Esophagus squamous epithelium (tissue), 4 donors: Measurements from ENCODE around the gene RFXAP.

Experiments used
- POLR2A ChIP-seq, 4 donors: fragments of 450-650 bp; IDR thresholded peaks; one replicate each; pipeline ENCODE4 v1.6.1; 2017; ENCODE audit warnings: antibody characterized with exemption in 4 of 4, mild to moderate bottlenecking in 4 of 4, moderate library complexity in 3 of 4
- TF ChIP-seq, protein P1 (sequence below), 6 experiments: fragments of 450-650 bp in 4 of 6; fragments of 200-600 bp in 2 of 6; sonication (generic) in 2 of 6; IDR thresholded peaks; one replicate each; pipeline ENCODE4 v1.5.1; 2016 to 2019; ENCODE audit warnings: antibody characterized with exemption in 6 of 6, mild to moderate bottlenecking in 4 of 6, moderate library complexity in 4 of 6

- TF ChIP-seq, protein P1, sequence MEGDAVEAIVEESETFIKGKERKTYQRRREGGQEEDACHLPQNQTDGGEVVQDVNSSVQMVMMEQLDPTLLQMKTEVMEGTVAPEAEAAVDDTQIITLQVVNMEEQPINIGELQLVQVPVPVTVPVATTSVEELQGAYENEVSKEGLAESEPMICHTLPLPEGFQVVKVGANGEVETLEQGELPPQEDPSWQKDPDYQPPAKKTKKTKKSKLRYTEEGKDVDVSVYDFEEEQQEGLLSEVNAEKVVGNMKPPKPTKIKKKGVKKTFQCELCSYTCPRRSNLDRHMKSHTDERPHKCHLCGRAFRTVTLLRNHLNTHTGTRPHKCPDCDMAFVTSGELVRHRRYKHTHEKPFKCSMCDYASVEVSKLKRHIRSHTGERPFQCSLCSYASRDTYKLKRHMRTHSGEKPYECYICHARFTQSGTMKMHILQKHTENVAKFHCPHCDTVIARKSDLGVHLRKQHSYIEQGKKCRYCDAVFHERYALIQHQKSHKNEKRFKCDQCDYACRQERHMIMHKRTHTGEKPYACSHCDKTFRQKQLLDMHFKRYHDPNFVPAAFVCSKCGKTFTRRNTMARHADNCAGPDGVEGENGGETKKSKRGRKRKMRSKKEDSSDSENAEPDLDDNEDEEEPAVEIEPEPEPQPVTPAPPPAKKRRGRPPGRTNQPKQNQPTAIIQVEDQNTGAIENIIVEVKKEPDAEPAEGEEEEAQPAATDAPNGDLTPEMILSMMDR (IDR thresholded peaks at IDR 0.05), result no peak
- no peak for TF ChIP-seq POLR2A (IDR thresholded peaks at IDR 0.05)
These were observed 28.6 kb downstream of the RFXAP start for GRCh38 chr13:36847606-36848005.
